Activated T-cell treated with anti-CD3 and anti-CD28 coated beads, Interleukin-2, amount 50 U/mL, for 72 hours (primary cell): ENCODE measurements around the gene THRB. TPM values are rescaled to one million over a fixed set of nuclear protein-coding genes. Genes with fewer than 3 reads are reported as not detected.

Experiments used
- ATAC-seq, 2 donors: fragments of 150-1000 bp; cut with Tn5 transposase; replicated peaks in 1 of 2; 2 replicates each; pipeline ENCODE4 v1.10.0; 2021; ENCODE audit warnings: moderate library complexity in 2 of 2, mild to moderate bottlenecking in 1 of 2
- DNase-seq, 2 donors: peaks; one replicate each; pipeline ENCODE4 v3.0.0; 2021 to 2022; ENCODE audit warnings: mixed read lengths in 1 of 2
- H3K27ac Mint-ChIP-seq: one replicate; pipeline ENCODE4 v1.8.0; 2022; ENCODE audit warnings: mild to moderate bottlenecking, moderate library complexity, mixed read lengths
- H3K27me3 Mint-ChIP-seq: one replicate; pipeline ENCODE4 v1.8.0; 2022; ENCODE audit warnings: low read depth, mixed read lengths
- H3K36me3 Mint-ChIP-seq, 2 donors: one replicate each; pipeline ENCODE4 v1.8.0; 2022; ENCODE audit warnings: mixed read lengths in 2 of 2, mild to moderate bottlenecking in 1 of 2; ENCODE audit not compliant: insufficient read depth in 2 of 2
- H3K4me1 Mint-ChIP-seq: one replicate; pipeline ENCODE4 v1.8.0; 2022; ENCODE audit warnings: low read depth, mixed read lengths
- H3K4me3 Mint-ChIP-seq, 2 donors: one replicate each; pipeline ENCODE4 v1.8.0; 2022; ENCODE audit warnings: mild to moderate bottlenecking in 2 of 2, mixed read lengths in 2 of 2, moderate library complexity in 2 of 2
- H3K9me3 Mint-ChIP-seq, 2 donors: one replicate each; pipeline ENCODE4 v1.8.0; 2022; ENCODE audit warnings: mixed read lengths in 2 of 2
- total RNA-seq, 2 donors: library from RNA; stranded (reverse); gene quantifications; one replicate each; pipeline ENCODE4 v1.2.3, GENCODE V29; 2022

THRB gene
- total RNA-seq, 2 donors from 2014 or later: not detected

DNA sequence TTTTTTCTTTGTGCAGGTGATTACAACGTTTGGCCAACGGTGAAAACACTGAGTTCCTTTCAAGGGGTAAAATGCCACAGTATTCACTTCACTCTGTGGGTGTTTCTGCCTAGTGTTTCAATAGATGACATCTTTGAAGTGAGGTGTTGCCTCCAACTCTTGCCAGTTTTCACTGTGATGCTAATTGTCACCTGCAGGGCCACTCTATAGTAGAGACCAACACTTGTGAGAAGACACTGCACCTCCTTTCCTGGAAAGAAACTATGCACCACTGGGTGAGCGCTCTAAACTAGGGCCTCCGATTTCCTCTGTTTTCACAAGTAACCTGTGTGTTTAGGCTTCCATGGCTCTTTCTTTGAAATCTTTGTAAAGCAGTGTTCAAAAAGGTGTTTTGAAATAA is 98.3 kb downstream of the THRB start:
- Mint-ChIP-seq H3K27me3 (no peaks in the 10 kb centered on the region), H3K27ac (no peak overlapping the region)

DNA sequence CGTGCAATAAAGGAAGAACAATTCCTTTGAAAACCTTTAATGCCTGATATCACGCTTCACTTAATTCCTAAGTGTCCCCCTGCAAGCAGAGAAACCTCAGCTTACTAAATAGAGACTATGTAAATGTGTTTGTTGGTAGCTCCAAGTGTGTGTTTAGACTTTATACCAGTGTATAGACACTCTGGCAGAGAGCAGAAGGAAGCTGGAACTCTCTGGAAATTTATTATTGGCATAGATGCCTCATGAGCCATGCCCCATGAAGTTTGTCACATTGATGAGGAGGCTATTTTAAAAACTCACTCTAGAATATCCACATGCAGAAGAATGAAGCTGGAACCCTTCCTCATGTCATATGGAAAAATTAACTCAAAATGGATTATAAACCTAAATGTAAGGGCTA is 99.9 kb downstream of the THRB start:
- DNase-seq: no peak
- H3K27me3 Mint-ChIP-seq: no peaks in the 10 kb centered on the region

More for the DNA sequence above, 98.3 kb downstream of the THRB start:
- Mint-ChIP-seq H3K4me1 (no peaks in the 10 kb centered on the region), H3K9me3 (peaks cover 0 to 5% of the 10 kb centered on the region in 2 donors), H3K36me3 (no peaks in the 10 kb centered on the region), H3K4me3 (no peak overlapping the region)
- DNase-seq: no peak
- no peak for ATAC-seq

DNA sequence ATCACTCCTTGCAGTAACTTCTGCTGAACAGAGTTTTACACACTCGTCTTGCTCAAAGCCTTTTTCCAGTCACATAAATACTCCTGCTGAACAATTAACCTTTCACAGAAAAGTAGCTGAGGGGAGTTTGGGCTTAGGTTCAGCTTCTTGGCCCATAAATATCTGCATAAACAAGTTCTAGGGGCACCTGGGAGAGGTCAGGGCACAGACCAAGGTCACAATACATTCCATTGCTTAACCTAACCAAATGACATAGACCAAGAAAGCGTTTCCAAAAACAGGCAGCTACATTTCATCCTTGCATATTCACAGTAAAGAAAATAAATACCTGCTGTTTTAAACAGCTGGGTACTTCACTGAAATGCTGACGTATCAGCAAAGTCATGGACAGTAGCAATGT is 101.3 kb downstream of the THRB start:
- Mint-ChIP-seq H3K9me3 (peaks cover 0 to 5% of the 10 kb centered on the region in 2 donors), H3K4me3 (no peak overlapping the region), H3K4me1 (no peaks in the 10 kb centered on the region), H3K27ac (no peak overlapping the region), H3K36me3 (no peaks in the 10 kb centered on the region), H3K27me3 (no peaks in the 10 kb centered on the region)
- no peak for DNase-seq
- no peak for ATAC-seq

More for the DNA sequence above, 99.9 kb downstream of the THRB start:
- Mint-ChIP-seq H3K9me3 (peaks cover 0 to 5% of the 10 kb centered on the region in 2 donors), H3K4me1 (no peaks in the 10 kb centered on the region), H3K4me3 (no peak overlapping the region), H3K27ac (no peak overlapping the region), H3K36me3 (no peaks in the 10 kb centered on the region)
- ATAC-seq: no peak

DNA sequence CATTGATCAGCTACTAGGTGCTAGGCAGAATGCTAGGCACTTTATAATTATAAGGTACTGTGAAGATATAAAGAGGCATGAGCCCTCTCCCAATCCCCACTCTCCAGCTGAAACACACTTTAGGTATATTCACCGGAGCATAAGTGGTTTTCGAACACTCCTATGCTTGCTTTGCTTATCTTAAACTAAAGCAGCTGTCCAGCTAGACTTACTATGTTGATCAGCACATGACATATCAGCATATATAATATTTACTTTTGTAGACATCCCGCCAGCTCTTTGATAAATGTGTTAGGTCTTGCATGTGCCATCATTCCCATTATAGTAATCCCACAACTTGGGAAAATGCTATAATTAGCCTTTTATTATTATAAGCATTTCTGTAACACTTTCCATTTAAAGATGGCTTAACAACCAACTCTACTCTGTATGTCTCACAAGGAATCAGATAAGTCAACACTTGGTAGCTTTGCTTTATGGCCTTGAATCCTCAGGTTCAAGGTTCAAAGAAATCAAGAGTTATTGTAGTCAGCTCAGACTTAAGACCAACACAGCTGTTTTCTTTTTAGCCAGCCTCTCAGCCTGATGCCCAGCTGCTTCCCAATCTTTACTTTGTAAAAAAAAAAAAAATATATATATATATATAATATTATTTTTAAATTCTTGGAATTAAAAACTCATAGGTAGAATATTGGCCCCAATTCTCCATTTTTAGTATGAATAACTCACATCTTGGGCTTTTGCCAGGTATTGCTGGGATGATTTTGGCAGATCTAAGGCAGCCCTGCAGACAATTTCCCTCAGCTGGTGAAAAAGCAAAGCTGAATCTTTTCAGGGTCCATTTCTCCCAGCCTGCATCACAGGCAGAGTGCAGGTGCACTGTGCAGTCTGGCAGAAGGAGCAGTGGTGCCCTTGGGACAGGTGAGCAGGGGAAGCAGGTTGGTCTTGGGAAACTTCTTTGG is 104.2 kb downstream of the THRB start:
- ATAC-seq: no peak
- no peaks in the 10 kb centered on the region for H3K36me3 Mint-ChIP-seq

DNA sequence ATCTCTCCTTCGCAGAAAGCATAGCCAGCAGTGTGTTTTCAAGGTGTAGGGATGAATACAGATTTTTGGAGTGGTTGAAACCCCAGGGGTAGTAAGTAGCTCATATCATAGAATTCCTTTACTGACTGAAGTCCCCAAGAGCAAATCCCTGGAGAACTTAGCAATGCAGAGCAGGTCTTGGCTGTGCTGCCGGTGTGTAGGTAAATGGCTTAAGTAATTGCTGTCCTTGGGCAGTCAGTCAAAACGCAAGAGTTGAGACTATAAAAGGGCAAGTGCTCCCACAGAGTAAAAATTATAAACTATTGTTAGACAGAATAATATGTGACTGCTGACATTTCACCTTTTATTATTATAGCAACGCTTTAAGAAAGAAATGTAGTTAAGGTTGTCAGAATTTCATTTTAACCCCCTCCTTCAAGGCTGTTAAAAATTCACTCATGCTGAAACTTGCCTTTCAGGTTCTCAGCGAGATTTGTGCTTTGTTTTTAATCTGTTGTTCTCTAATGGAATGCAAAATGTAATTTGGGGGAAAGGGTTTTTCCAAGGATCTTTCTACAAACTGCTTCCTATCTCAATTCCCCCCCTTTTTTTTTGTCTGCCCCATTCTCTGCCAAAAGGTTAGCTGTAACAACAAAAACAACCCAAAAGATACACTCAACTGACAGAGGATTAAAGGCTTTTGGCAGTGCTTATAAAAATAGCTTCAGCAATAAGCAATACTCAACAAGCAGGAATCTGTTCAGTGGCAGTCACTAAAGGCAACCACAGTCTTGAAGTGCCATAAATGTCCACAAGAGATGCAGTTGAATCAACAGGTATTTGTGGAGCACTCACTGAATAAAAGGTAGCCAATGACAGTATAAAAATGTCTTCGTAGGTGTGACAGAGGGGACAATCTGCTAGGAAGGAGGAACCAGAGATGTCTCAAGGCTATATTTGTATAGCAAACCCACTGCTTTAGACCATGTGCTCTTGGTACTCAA is 105.3 kb downstream of the THRB start:
- no peak overlapping the region for H3K4me3 Mint-ChIP-seq
- DNase-seq: no peak
- H3K27me3 Mint-ChIP-seq: no peaks in the 10 kb centered on the region
- no peaks in the 10 kb centered on the region for H3K4me1 Mint-ChIP-seq
- H3K36me3 Mint-ChIP-seq: no peaks in the 10 kb centered on the region
- peaks cover 0 to 1% of the 10 kb centered on the region in 2 donors for H3K9me3 Mint-ChIP-seq
- no peak overlapping the region for H3K27ac Mint-ChIP-seq
- no peak for ATAC-seq

More for the DNA sequence above, 104.2 kb downstream of the THRB start:
- no peak for DNase-seq
- H3K27me3 Mint-ChIP-seq: no peaks in the 10 kb centered on the region
- no peaks in the 10 kb centered on the region for H3K4me1 Mint-ChIP-seq
- no peak overlapping the region for H3K4me3 Mint-ChIP-seq
- no peak overlapping the region for H3K27ac Mint-ChIP-seq
- H3K9me3 Mint-ChIP-seq: peaks cover 0 to 1% of the 10 kb centered on the region in 2 donors

DNA sequence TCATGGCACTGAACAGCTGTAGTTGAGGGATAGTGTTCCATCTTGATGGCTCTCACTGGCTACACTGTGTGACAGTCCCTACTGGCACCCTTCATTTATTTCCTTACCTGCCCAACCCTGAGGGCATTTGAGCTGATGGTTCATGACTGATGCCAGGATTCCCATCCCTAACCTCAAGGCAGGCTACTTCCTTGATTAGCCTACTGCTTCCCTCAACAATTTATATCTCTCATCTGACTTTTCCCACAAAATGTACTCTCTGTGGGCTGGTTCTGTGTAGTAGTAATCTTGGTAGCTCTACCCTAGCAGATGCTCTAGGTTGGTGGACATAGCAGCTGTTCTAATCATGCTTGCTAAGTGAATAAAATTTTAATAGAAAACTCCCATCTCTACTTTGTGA is 106.0 kb downstream of the THRB start:
- H3K27me3 Mint-ChIP-seq: no peaks in the 10 kb centered on the region

DNA sequence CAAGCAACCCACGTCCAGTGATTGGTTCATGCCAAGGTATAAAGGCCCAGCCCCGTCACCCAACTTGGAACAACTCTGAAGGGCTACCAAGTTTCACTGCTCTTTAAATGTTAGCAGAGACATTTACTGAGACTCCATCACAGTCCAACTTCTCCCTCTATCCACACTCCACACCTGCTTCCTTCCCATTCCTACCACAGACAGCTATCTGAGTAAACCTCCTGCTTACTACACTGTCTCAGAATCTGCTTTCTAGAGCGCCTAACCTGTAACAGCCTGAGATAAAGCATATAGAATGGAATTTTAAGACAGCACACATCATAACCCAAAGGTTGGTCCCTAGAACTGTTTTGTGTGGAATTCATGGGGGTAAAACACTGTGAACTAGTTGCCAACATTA is 106.5 kb downstream of the THRB start:
- no peak for DNase-seq
- Mint-ChIP-seq H3K4me1 (no peaks in the 10 kb centered on the region), H3K36me3 (no peaks in the 10 kb centered on the region), H3K4me3 (no peak overlapping the region), H3K27ac (no peak overlapping the region), H3K9me3 (peaks cover 0 to 1% of the 10 kb centered on the region in 2 donors), H3K27me3 (no peaks in the 10 kb centered on the region)
- ATAC-seq: no peak

More for the DNA sequence above, 106.0 kb downstream of the THRB start:
- no peak for ATAC-seq
- Mint-ChIP-seq H3K36me3 (no peaks in the 10 kb centered on the region), H3K4me1 (no peaks in the 10 kb centered on the region), H3K4me3 (no peak overlapping the region), H3K27ac (no peak overlapping the region), H3K9me3 (peaks cover 0 to 1% of the 10 kb centered on the region in 2 donors)
- DNase-seq: no peak

DNA sequence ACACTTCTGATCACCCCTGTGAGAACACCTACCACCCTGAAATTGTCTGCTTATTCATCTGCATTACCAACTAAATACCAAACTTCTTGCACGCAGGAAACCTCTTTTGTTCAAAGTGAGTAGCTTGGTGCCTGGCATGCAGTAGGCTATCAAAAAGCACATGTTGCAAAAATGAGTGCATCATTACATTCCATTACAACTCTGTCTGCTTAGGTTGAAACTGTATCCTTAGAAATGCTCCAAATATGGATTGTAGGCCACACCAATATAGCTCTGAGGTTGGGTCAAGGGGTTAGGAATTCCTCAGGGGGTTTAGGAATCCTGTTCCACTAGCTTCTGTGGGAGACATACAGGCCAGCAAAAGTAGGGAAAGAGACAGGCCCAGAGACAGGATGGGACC is 107.2 kb downstream of the THRB start:
- Mint-ChIP-seq H3K4me1 (no peaks in the 10 kb centered on the region), H3K27me3 (no peaks in the 10 kb centered on the region), H3K9me3 (peaks cover 0 to 1% of the 10 kb centered on the region in 2 donors), H3K27ac (no peak overlapping the region), H3K4me3 (no peak overlapping the region), H3K36me3 (no peaks in the 10 kb centered on the region)
- DNase-seq (no peak), ATAC-seq (no peak)

DNA sequence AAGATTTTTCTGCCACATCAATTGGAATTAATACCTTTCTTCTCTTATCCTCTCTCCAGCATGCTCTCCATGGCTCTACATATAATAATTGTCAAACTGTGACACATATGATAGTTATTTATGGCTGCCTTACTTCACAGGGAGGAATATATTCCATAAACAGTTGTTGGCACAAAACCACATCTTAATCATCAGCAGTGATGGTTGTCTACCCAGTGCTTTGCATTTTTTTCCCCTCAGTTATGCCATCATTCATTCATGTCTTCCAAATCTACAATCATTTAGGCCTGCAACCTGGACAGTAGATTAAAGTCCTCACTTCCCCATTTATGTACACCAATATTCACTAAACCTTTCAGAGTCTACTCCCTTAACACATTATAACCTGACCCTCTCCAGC is 107.7 kb downstream of the THRB start:
- Mint-ChIP-seq H3K27ac (no peak overlapping the region), H3K4me1 (no peaks in the 10 kb centered on the region), H3K9me3 (peaks cover 0 to 1% of the 10 kb centered on the region in 2 donors)

DNA sequence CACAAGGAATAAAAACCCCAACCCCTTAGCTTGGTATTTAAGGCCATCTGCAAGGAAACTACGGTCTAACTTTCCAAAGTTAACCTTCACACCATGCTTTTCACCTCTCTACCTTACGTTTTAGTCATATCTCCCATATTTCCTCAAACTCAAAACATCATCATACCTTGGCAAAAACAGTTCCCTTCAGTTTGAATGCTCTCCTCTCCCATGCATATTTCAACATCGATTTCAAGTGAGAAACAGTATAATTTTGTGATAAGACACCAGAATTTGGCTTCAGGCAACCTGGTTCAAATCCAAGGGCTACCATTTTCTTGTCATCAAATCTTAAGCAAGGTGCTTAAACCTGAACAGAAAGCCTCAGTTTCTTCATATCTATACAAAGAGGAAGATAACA is 108.2 kb downstream of the THRB start:
- Mint-ChIP-seq H3K4me3 (no peak overlapping the region), H3K4me1 (no peaks in the 10 kb centered on the region), H3K36me3 (no peaks in the 10 kb centered on the region), H3K9me3 (no peaks in the 10 kb centered on the region), H3K27ac (no peak overlapping the region), H3K27me3 (no peaks in the 10 kb centered on the region)
- no peak for ATAC-seq
- no peak for DNase-seq

More for the DNA sequence above, 107.7 kb downstream of the THRB start:
- ATAC-seq (no peak), DNase-seq (no peak)
- Mint-ChIP-seq H3K4me3 (no peak overlapping the region), H3K36me3 (no peaks in the 10 kb centered on the region), H3K27me3 (no peaks in the 10 kb centered on the region)

DNA sequence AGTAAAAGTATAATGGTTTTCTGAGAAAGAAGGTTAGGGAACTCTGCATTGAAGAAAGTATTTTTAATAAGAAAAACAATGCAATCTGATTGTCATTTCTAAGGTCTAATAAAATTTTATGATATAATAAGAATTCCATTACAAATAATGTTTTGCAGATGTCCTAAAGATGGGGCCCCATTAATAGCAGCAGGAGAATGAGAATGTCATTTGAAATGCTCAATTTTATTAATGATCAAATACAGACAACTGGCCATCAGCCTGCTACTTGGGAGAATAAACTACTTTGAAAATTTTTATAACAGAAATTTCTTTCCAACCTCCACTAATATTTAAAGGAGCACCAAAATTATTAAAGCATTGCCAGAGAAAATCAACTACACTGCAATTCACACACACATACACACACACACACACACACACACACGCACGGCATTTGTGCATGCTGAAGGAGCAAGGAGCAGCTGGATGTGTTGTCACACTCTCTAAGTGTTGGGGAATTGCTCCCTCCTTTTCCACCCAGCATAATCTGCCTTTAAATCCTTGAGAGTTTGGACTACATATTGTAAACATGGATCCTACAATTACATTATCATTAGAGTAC is 109.5 kb downstream of the THRB start:
- Mint-ChIP-seq H3K4me3 (no peak overlapping the region), H3K27me3 (peaks cover 6% of the 10 kb centered on the region), H3K27ac (no peak overlapping the region), H3K36me3 (no peaks in the 10 kb centered on the region), H3K4me1 (no peaks in the 10 kb centered on the region), H3K9me3 (no peaks in the 10 kb centered on the region)
- DNase-seq (no peak), ATAC-seq (no peak)

DNA sequence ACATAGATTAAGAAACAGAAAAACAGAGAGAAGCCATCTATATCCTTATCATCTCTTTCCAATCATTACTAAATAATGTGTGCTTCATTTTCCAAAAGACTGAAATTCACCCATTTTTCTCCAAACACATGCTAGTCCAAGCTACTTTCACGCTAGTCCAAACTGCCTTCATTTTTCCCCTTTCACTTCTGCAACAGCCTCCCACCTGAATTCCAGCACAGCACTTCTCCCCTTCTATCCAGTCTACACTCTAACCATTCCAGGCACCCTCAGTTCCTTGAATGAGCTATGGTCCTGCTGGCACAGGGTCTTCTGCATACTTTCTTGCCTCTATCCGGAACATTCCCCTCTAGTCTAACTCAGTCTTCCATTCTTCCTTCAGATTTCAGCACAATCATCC is 112.0 kb downstream of the THRB start:
- no peak for ATAC-seq
- DNase-seq: no peak
- H3K27me3 Mint-ChIP-seq: peaks cover 8% of the 10 kb centered on the region
- no peak overlapping the region for H3K4me3 Mint-ChIP-seq
- no peak overlapping the region for H3K27ac Mint-ChIP-seq
- H3K4me1 Mint-ChIP-seq: no peaks in the 10 kb centered on the region
- H3K36me3 Mint-ChIP-seq: no peaks in the 10 kb centered on the region
- no peaks in the 10 kb centered on the region for H3K9me3 Mint-ChIP-seq
